ENCODE measurements around the gene PSMA4. TPM values are rescaled to one million over a fixed set of nuclear protein-coding genes. Genes with fewer than 3 reads are reported as not detected.

Gene PSMA4
- total RNA-seq, 4 donors from 2014 or later = 58.1 to 102 (median 76.8) TPM

DNA sequence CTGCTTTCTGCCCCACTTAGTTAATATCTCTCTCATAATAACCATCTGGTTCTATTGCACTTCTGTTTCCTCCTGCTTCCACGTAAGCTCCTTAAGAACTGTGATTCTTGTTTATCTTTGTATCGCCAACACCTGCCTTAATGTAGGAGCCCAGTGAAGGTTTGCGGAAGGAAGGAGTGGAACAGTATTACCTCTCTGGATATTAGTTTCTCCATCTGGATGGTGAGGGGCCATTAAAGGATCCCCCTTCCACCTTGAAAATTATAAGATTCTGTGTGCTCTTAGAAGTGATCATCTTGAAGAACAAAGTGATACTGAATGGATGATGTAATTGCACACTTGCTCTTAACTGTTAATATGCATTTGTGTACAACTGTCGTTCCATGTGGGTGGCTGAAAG, 27.3 kb downstream of the PSMA4 start:
- no peak for DNase-seq (ENCODE audit: low spot score in 2 of 2)
- 76 to 79% methylated on average over 4 of the region's 4 CpGs for whole genome bisulfite sequencing, 2 donors
- no peak overlapping the region for H3K27ac ChIP-seq
- TF ChIP-seq, protein P1, sequence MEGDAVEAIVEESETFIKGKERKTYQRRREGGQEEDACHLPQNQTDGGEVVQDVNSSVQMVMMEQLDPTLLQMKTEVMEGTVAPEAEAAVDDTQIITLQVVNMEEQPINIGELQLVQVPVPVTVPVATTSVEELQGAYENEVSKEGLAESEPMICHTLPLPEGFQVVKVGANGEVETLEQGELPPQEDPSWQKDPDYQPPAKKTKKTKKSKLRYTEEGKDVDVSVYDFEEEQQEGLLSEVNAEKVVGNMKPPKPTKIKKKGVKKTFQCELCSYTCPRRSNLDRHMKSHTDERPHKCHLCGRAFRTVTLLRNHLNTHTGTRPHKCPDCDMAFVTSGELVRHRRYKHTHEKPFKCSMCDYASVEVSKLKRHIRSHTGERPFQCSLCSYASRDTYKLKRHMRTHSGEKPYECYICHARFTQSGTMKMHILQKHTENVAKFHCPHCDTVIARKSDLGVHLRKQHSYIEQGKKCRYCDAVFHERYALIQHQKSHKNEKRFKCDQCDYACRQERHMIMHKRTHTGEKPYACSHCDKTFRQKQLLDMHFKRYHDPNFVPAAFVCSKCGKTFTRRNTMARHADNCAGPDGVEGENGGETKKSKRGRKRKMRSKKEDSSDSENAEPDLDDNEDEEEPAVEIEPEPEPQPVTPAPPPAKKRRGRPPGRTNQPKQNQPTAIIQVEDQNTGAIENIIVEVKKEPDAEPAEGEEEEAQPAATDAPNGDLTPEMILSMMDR (IDR thresholded peaks at IDR 0.05) = no peak
- TF ChIP-seq EP300 (IDR thresholded peaks at IDR 0.05) = no peak
- TF ChIP-seq POLR2A (IDR thresholded peaks at IDR 0.05) = no peak
- H3K4me3 ChIP-seq = no peak overlapping the region
- no peaks in the 10 kb centered on the region for H3K9me3 ChIP-seq
- no peaks in the 10 kb centered on the region for H3K36me3 ChIP-seq
- H3K4me1 ChIP-seq = peaks cover 0 to 16% (median 2%) of the 10 kb centered on the region in 4 donors
- peaks cover 0 to 69% of the 10 kb centered on the region in 2 donors for H3K27me3 ChIP-seq

DNA sequence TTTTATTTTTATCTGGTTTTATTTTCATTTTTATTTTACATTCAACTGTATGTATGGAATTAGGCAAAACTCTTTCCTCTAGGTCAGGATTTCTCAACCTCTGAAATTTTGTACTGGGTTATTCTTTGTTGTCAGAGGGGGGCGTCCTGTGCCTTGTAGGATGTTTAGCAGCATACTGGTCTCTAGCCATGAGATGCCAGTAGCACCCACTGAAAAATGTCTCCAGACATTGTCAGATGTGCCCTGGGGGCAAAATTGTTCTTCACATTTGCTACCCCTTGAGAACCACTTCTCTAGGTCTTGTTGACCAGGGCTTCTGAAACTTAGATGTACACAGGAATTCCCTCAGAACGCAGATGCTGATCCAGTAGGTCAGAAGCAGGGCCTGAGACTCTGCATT, 30.5 kb downstream of the PSMA4 start:
- TF ChIP-seq EP300 (IDR thresholded peaks at IDR 0.05) (no peak), POLR2A (IDR thresholded peaks at IDR 0.05) (no peak)
- TF ChIP-seq, protein P1 (IDR thresholded peaks at IDR 0.05) = no peak
- WGBS, 2 donors = 69 to 76% methylated on average over 2 of the region's 2 CpGs
- peaks cover 0 to 72% of the 10 kb centered on the region in 2 donors for H3K27me3 ChIP-seq
- DNase-seq (ENCODE audit: low spot score in 2 of 2) = no peak
- H3K27ac ChIP-seq = no peak overlapping the region
- H3K4me1 ChIP-seq = peaks cover 0 to 8% (median 0%) of the 10 kb centered on the region in 4 donors
- H3K36me3 ChIP-seq = no peaks in the 10 kb centered on the region
- no peak overlapping the region for H3K4me3 ChIP-seq
- no peaks in the 10 kb centered on the region for H3K9me3 ChIP-seq

DNA sequence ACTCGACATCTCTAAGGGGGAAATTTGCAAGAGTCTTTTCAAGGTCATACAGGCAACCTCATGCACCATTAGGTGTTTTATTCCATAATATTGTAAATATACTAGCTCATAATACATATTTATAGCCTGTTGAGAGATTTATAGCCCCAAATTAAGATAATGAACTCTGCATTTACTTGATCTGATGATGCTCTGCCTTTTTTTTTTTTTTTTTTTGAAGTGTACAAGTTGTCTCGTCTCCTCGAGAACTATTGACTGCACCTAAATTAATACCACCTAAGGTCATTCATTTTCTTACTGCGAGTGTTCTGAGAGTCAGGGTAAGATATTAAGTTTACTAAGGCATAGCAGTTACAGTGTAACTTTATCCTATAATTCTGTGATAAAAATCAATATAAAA, 31.1 kb downstream of the PSMA4 start:
- H3K9me3 ChIP-seq = no peaks in the 10 kb centered on the region
- peaks cover 0 to 2% (median 0%) of the 10 kb centered on the region in 4 donors for H3K4me1 ChIP-seq
- no peak overlapping the region for H3K4me3 ChIP-seq
- TF ChIP-seq POLR2A (IDR thresholded peaks at IDR 0.05) (no peak), EP300 (IDR thresholded peaks at IDR 0.05) (no peak)
- TF ChIP-seq, protein P1 (IDR thresholded peaks at IDR 0.05) = no peak
- no peak for DNase-seq (ENCODE audit: low spot score in 2 of 2)
- 66 to 76% methylated on average over 4 of the region's 4 CpGs for WGBS, 2 donors
- H3K36me3 ChIP-seq = no peaks in the 10 kb centered on the region
- peaks cover 0 to 68% of the 10 kb centered on the region in 2 donors for H3K27me3 ChIP-seq
- no peak overlapping the region for H3K27ac ChIP-seq

DNA sequence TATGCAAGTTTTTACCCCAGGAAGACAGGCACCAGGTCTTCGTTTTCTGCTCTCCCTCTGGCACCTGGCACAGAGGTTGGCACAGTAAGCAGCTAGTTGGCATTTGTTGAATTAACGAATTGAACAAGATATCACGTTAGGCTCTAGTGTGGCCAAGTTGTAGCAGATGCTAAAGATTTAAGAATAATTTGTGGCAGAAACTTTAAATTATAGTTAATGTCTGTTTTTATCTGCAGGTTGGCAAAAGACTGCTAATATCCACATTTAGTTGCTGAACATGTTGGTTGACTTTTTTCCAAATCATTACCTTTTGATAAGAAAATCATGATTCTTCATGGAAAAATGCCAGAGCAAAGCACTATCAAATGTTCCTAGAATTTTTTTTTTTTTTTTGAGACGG, 33.2 kb downstream of the PSMA4 start:
- H3K4me3 ChIP-seq = no peak overlapping the region
- H3K9me3 ChIP-seq = no peaks in the 10 kb centered on the region
- H3K4me1 ChIP-seq = no peaks in the 10 kb centered on the region
- H3K27me3 ChIP-seq = peaks cover 0 to 52% of the 10 kb centered on the region in 2 donors
- TF ChIP-seq, protein P1 (IDR thresholded peaks at IDR 0.05) = no peak
- TF ChIP-seq POLR2A (IDR thresholded peaks at IDR 0.05) = no peak
- no peak for TF ChIP-seq EP300 (IDR thresholded peaks at IDR 0.05)
- DNase-seq (ENCODE audit: low spot score in 2 of 2) = no peak
- 64 to 79% methylated on average over 4 of the region's 4 CpGs for WGBS, 2 donors
- H3K27ac ChIP-seq = no peak overlapping the region
- no peaks in the 10 kb centered on the region for H3K36me3 ChIP-seq

DNA sequence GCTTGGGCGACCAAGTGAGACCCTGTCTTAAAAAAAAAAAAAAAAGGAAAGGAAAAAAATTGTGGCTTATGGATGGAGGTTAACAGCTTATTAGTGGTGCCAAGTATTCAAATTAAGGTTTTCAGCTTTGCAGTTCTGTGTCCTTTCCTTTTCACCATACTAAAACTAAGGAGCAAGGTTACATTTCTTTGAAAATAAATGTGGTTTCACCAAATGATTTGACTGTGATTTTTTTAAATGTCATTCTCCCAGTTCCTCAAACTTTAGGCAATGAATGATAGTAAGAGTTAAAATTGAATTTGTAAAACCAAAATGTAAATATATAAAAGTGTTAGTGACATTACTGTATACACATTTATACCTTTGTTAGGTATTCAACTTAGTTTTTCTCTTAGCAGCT, 34.7 kb downstream of the PSMA4 start:
- H3K4me3 ChIP-seq = no peak overlapping the region
- no peak for DNase-seq (ENCODE audit: low spot score in 2 of 2)
- H3K27ac ChIP-seq = no peak overlapping the region
- WGBS, 2 donors = 93 to 95% methylated on average over 1 of the region's 1 CpG
- H3K27me3 ChIP-seq = peaks cover 0 to 36% of the 10 kb centered on the region in 2 donors
- no peaks in the 10 kb centered on the region for H3K4me1 ChIP-seq
- H3K36me3 ChIP-seq = no peaks in the 10 kb centered on the region
- no peaks in the 10 kb centered on the region for H3K9me3 ChIP-seq
- TF ChIP-seq, protein P1 (IDR thresholded peaks at IDR 0.05) = no peak
- TF ChIP-seq POLR2A (IDR thresholded peaks at IDR 0.05) (no peak), EP300 (IDR thresholded peaks at IDR 0.05) (no peak)

Measured in tibial nerve (tissue), 4 donors.